OCI-LY7 (cell line): ENCODE measurements around the gene COPS3. TPM values are rescaled to one million over a fixed set of nuclear protein-coding genes. Genes with fewer than 3 reads are reported as not detected.

Experiments used
- BruUV-seq: library from RNA; stranded (reverse); fragments of 400-500 nt; replicated peaks from 2 replicates; lab custom pipeline; 2021; lab: Mats Ljungman, UMichigan
- CTCF ChIA-PET: fragments of 300-600 bp; sonication (Branson Sonifier 250); formaldehyde crosslinking; loops from one replicate; lab custom pipeline; 2022; ENCODE audit warnings: antibody characterized with exemption; ENCODE audit not compliant: unreplicated experiment; lab: Charles Lee
- POLR2A ChIA-PET: fragments of 300-600 bp; sonication (Branson Sonifier 250); formaldehyde crosslinking; loops from one replicate; lab custom pipeline; 2022; ENCODE audit warnings: antibody characterized with exemption; lab: Charles Lee
- DNase-seq: peaks from one replicate; pipeline ENCODE4 v3.0.0-alpha.2; 2015; ENCODE audit warnings: low spot score
- H2AFZ ChIP-seq: fragments of 200-600 bp; sonication (generic), shearing (Covaris generic); 2 replicates; pipeline ENCODE4 v1.6.1; 2014; ENCODE audit warnings: mild to moderate bottlenecking, antibody characterized with exemption, low read length, moderate library complexity
- H3K27ac ChIP-seq: fragments of 200-600 bp; sonication (generic); 2 replicates; pipeline ENCODE4 v1.5.1; 2014; ENCODE audit warnings: mixed run types, low read depth, mild to moderate bottlenecking, moderate library complexity, low read length, inconsistent platforms; ENCODE audit not compliant: poor library complexity, severe bottlenecking
- H3K36me3 ChIP-seq: fragments of 200-600 bp; sonication (generic); 2 replicates; pipeline ENCODE4 v1.6.1; 2014; ENCODE audit warnings: mild to moderate bottlenecking, antibody characterized with exemption, low read length, moderate library complexity, mixed read lengths; ENCODE audit not compliant: insufficient read depth
- H3K4me1 ChIP-seq: fragments of 200-600 bp; sonication (generic); 2 replicates; pipeline ENCODE4 v1.5.1; 2014; ENCODE audit warnings: mild to moderate bottlenecking, low read length; ENCODE audit not compliant: insufficient read depth, poor library complexity, severe bottlenecking
- H3K4me2 ChIP-seq: fragments of 200-600 bp; sonication (generic); 2 replicates; pipeline ENCODE4 v1.6.1; 2014; ENCODE audit warnings: mild to moderate bottlenecking, low read length
- H3K4me3 ChIP-seq: fragments of 200-600 bp; sonication (generic); 2 replicates; pipeline ENCODE4 v1.5.1; 2014; ENCODE audit warnings: mild to moderate bottlenecking, low read depth, low read length; ENCODE audit not compliant: poor library complexity, severe bottlenecking
- H3K79me2 ChIP-seq: fragments of 200-600 bp; sonication (generic); 2 replicates; pipeline ENCODE4 v1.6.1; 2016; ENCODE audit warnings: low read depth, mild to moderate bottlenecking, low read length, moderate library complexity, mixed read lengths; ENCODE audit not compliant: insufficient read depth
- H3K9me2 ChIP-seq: fragments of 200-600 bp; sonication (generic); 2 replicates; pipeline ENCODE4 v1.6.1; 2016; ENCODE audit warnings: mild to moderate bottlenecking, low read length, mixed read lengths; ENCODE audit not compliant: insufficient read depth
- H3K9me3 ChIP-seq: fragments of 200-600 bp; sonication (generic); 2 replicates; pipeline ENCODE4 v1.6.1; 2014; ENCODE audit warnings: mild to moderate bottlenecking, mixed run types, low read length, mixed read lengths
- H4K20me1 ChIP-seq: fragments of 200-600 bp; sonication (generic); 2 replicates; pipeline ENCODE4 v1.6.1; 2014; ENCODE audit warnings: mild to moderate bottlenecking, antibody characterized with exemption, low read length, moderate library complexity, mixed read lengths; ENCODE audit not compliant: insufficient read depth
- EZH2phosphoT487 ChIP-seq: fragments of 200-600 bp; sonication (generic); IDR thresholded peaks from 2 replicates; pipeline ENCODE4 v1.6.1; 2018; ENCODE audit warnings: low read depth, borderline replicate concordance, mild to moderate bottlenecking, mixed run types, antibody characterized with exemption, low read length, moderate library complexity, mixed read lengths
- intact Hi-C: fragments of 100-400 bp; cut with micrococcal nuclease; formaldehyde crosslinking; loops from one replicate; pipeline ENCODE4 v1.10.0; 2022; ENCODE audit not compliant: unreplicated experiment
- total RNA-seq, 2 experiments: library from RNA; depleted of rRNA in 1 of 2; stranded (reverse); fragments of >200 nt in 1 of 2; shearing (Covaris generic) in 1 of 2; gene quantifications; 2 replicates each; pipeline ENCODE4 v1.2.3, GENCODE V29; 2014 to 2022
- TF ChIP-seq, protein P1 (sequence below): fragments of 200-600 bp; sonication (generic); conservative IDR thresholded peaks from 2 replicates; pipeline ENCODE4 v1.5.1; 2014; ENCODE audit warnings: mild to moderate bottlenecking, antibody characterized with exemption, low read length, moderate library complexity, mixed read lengths

COPS3 gene
- total RNA-seq, 2 experiments from 2014 or later, result 83.9 to 113 TPM

- peak overlapping the region; percentile 48; the same call in 1 of the 2 replicates for H3K4me2 ChIP-seq
- TF ChIP-seq, protein P1, sequence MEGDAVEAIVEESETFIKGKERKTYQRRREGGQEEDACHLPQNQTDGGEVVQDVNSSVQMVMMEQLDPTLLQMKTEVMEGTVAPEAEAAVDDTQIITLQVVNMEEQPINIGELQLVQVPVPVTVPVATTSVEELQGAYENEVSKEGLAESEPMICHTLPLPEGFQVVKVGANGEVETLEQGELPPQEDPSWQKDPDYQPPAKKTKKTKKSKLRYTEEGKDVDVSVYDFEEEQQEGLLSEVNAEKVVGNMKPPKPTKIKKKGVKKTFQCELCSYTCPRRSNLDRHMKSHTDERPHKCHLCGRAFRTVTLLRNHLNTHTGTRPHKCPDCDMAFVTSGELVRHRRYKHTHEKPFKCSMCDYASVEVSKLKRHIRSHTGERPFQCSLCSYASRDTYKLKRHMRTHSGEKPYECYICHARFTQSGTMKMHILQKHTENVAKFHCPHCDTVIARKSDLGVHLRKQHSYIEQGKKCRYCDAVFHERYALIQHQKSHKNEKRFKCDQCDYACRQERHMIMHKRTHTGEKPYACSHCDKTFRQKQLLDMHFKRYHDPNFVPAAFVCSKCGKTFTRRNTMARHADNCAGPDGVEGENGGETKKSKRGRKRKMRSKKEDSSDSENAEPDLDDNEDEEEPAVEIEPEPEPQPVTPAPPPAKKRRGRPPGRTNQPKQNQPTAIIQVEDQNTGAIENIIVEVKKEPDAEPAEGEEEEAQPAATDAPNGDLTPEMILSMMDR, result no peak
- no peak for TF ChIP-seq EZH2phosphoT487
- no peaks in the 10 kb centered on the region for H3K36me3 ChIP-seq
- H3K4me3 ChIP-seq, result no peak overlapping the region
- H4K20me1 ChIP-seq, result no peaks in the 10 kb centered on the region
- H2AFZ ChIP-seq, result no peak overlapping the region
- CTCF ChIA-PET, result no interaction called here
- no peaks in the 10 kb centered on the region for H3K79me2 ChIP-seq
- no peaks in the 10 kb centered on the region for H3K9me2 ChIP-seq
- DNase-seq, result no peak
- POLR2A ChIA-PET, result no interaction called here
- intact Hi-C loops, result no loop called here
- no TSS peak for BruUV-seq
- no peaks in the 10 kb centered on the region for H3K4me1 ChIP-seq
- H3K9me3 ChIP-seq, result no peaks in the 10 kb centered on the region
- H3K27ac ChIP-seq, result no peak overlapping the region
Observed at GRCh38 chr17:17204041-17204591, 76.9 kb downstream of the COPS3 start.

- Histone ChIP-seq H3K79me2 (no peaks in the 10 kb centered on the region), H3K4me2 (no peak overlapping the region), H3K4me3 (no peak overlapping the region), H4K20me1 (no peaks in the 10 kb centered on the region), H2AFZ (no peak overlapping the region), H3K9me3 (no peaks in the 10 kb centered on the region), H3K27ac (no peak overlapping the region), H3K4me1 (no peaks in the 10 kb centered on the region), H3K9me2 (no peaks in the 10 kb centered on the region), H3K36me3 (no peaks in the 10 kb centered on the region)
- ChIA-PET CTCF (no interaction called here), POLR2A (no interaction called here)
- DNase-seq, result no peak
- no TSS peak for BruUV-seq
- intact Hi-C loops, result no loop called here
- TF ChIP-seq, protein P1, result no peak
- no peak for TF ChIP-seq EZH2phosphoT487
Observed at GRCh38 chr17:17203173-17203730, 77.8 kb downstream of the COPS3 start.

DNA sequence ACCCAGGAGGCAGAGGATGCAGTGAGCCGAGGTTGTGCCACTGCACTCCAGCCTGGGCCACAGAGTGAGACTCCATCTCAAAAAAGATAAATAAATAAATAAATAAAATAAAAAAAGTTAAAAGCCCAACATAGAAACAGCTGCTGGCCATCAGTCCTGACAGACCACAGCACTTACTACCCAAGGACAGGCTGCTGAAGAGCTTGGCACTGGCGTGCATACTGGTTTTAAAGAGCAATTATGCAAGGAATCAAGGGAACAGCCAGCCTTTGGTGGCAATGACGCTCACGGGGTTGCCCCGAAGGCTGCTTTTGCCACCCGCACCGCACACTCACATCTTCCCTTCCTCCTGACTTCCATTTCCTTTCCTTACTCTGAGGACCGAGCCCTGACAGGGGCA, 79.1 kb downstream of the COPS3 start:
- Histone ChIP-seq H3K36me3 (no peaks in the 10 kb centered on the region), H3K9me3 (no peaks in the 10 kb centered on the region), H4K20me1 (no peaks in the 10 kb centered on the region), H3K4me3 (no peak overlapping the region), H3K4me1 (no peaks in the 10 kb centered on the region), H3K9me2 (no peaks in the 10 kb centered on the region), H2AFZ (no peak overlapping the region), H3K79me2 (no peaks in the 10 kb centered on the region), H3K27ac (no peak overlapping the region), H3K4me2 (no peak overlapping the region)
- ChIA-PET CTCF (no interaction called here), POLR2A (no interaction called here)
- BruUV-seq, result no TSS peak
- DNase-seq, result no peak
- TF ChIP-seq EZH2phosphoT487, result no peak
- TF ChIP-seq, protein P1, result no peak
- intact Hi-C loops, result no loop called here
